Amygdala (tissue), 56 donors: ENCODE measurements around the gene SLC39A1.
"Not testable (repeated sequence)": the region's sequence is repeated elsewhere in the genome, so short reads cannot be mapped to it uniquely, and the experiment has no call there.

ENCODE experiments used
- DNase-seq, 56 donors: peaks; one replicate each; lab custom pipeline; 2025; lab: John Stamatoyannopoulos, UW

Gene SLC39A1

GRCh38 chr1:153963030-153963849, at the start of gene SLC39A1:
TSS of gene SLC39A1 (minus strand) at chr1:153963537. CDS start at chr1:153962715, 822 bp downstream.
- DNase-seq, result peak in 55 of 56 donors; percentile 68 to 98 (median 95)

- DNase-seq, result not testable (repeated sequence)
Observed at GRCh38 chr1:154012543-154012942, 49.2 kb upstream of the SLC39A1 start.

- DNase-seq, result no peak
Observed at GRCh38 chr1:154012129-154012528, 48.8 kb upstream of the SLC39A1 start.

GRCh38 chr1:154006136-154006535, 42.8 kb upstream of the SLC39A1 start:
- no peak for DNase-seq

- no peak for DNase-seq
Observed at GRCh38 chr1:154000420-154000819, 37.1 kb upstream of the SLC39A1 start.

- not testable (repeated sequence) for DNase-seq
Observed at GRCh38 chr1:153996882-153997281, 33.5 kb upstream of the SLC39A1 start.

- DNase-seq, result no peak
Observed at GRCh38 chr1:153995640-153996039, 32.3 kb upstream of the SLC39A1 start.

- no peak for DNase-seq
Observed at GRCh38 chr1:153995202-153995601, 31.9 kb upstream of the SLC39A1 start.

GRCh38 chr1:153991806-153992205, 28.5 kb upstream of the SLC39A1 start:
- no peak for DNase-seq

GRCh38 chr1:153991151-153991630, 27.9 kb upstream of the SLC39A1 start:
- no peak for DNase-seq

GRCh38 chr1:153990468-153991150, 27.3 kb upstream of the SLC39A1 start, which contains the start of gene RPS27:
TSS of gene RPS27 (plus strand) at chr1:153990762. CDS start at chr1:153990797, 35 bp downstream.
- peak; percentile 37 to 96 (median 85) for DNase-seq

GRCh38 chr1:153987621-153988020, 24.3 kb upstream of the SLC39A1 start:
- no peak for DNase-seq

GRCh38 chr1:153985941-153986761, 22.8 kb upstream of the SLC39A1 start, which contains the start of gene RAB13:
TSS of gene RAB13 (minus strand) at chr1:153986339. CDS start at chr1:153986236, 103 bp downstream.
- peak in 50 of 56 donors; percentile 6 to 80 (median 52) for DNase-seq

GRCh38 chr1:153985341-153985912, 22.1 kb upstream of the SLC39A1 start:
- peak in 5 of 56 donors; percentile 3 to 33 (median 14) for DNase-seq

- DNase-seq, result no peak
Observed at GRCh38 chr1:153984123-153984894, 21.0 kb upstream of the SLC39A1 start.

GRCh38 chr1:153981735-153982134, 18.4 kb upstream of the SLC39A1 start:
- DNase-seq, result not testable (repeated sequence)

GRCh38 chr1:153979091-153979490, 15.8 kb upstream of the SLC39A1 start:
- not testable (repeated sequence) for DNase-seq

- no peak for DNase-seq
Observed at GRCh38 chr1:153978274-153978909, 15.1 kb upstream of the SLC39A1 start.
